Left lung (tissue), 10 donors: ENCODE results near the gene ANXA6. TPM values are rescaled to one million over a fixed set of nuclear protein-coding genes. Genes with fewer than 3 reads are reported as not detected.
A peak's percentile ranks its signal among the peaks of the same experiment; 100 is the strongest.

Experiments used
- ATAC-seq: fragments of 200-7000 bp; cut with Tn5 transposase; one replicate; pipeline ENCODE4 v1.9.1; 2020; ENCODE audit warnings: moderate library complexity
- DNase-seq, 4 donors: peaks; one replicate each; pipeline ENCODE4 v3.0.0-alpha.2; 2013 to 2020
- H3K27ac ChIP-seq, 2 donors: fragments of 200-600 bp; sonication (generic) in 1 of 2; one replicate each; pipeline versions ENCODE4 v1.5.0 to v1.8.0; 2020 to 2021
- H3K27me3 ChIP-seq, 2 donors: fragments of 200-600 bp; sonication (generic) in 1 of 2; one replicate each; pipeline versions ENCODE4 v1.5.0 to v1.8.0; 2020 to 2021
- H3K36me3 ChIP-seq, 2 donors: fragments of 200-600 bp; sonication (generic) in 1 of 2; one replicate each; pipeline versions ENCODE4 v1.5.0 to v1.8.0; 2020 to 2021
- H3K4me1 ChIP-seq, 2 donors: fragments of 200-600 bp; one replicate each; pipeline ENCODE4 v1.8.0; 2021
- H3K4me3 ChIP-seq, 2 donors: fragments of 200-600 bp; sonication (generic) in 1 of 2; one replicate each; pipeline versions ENCODE4 v1.5.0 to v1.8.0; 2020 to 2021; ENCODE audit warnings: mild to moderate bottlenecking in 1 of 2
- H3K9me3 ChIP-seq, 2 donors: fragments of 200-600 bp; sonication (generic) in 1 of 2; one replicate each; pipeline versions ENCODE4 v1.5.0 to v1.8.0; 2020 to 2021
- intact Hi-C, 2 donors: fragments of 100-400 bp; cut with DNase I; formaldehyde crosslinking; loops; one replicate each; pipeline versions ENCODE4 v1.11.2 to v1.14.2; 2022
- polyA plus RNA-seq, 6 donors: library from polyadenylated mRNA; unstranded; fragments of 120-200 nt; gene quantifications; one replicate each; pipeline ENCODE4 v1.2.1, GENCODE V29; 2013; ENCODE audit not compliant: insufficient read length in 6 of 6
- total RNA-seq, 2 donors: library from RNA; stranded (reverse); fragmentation: NEBNext Ultra II Directional; extraction: Animal tissue kit (Norgen Biotek cat#: 25700); gene quantifications; one replicate each; pipeline ENCODE4 v1.2.1, GENCODE V29; 2021
- TF ChIP-seq, protein P1 (sequence below), 2 donors: fragments of 200-600 bp; sonication (generic) in 1 of 2; IDR thresholded peaks; one replicate each; pipeline versions ENCODE4 v1.5.0 to v1.8.0; 2021; ENCODE audit warnings: antibody characterized with exemption in 2 of 2
- donor health status: DM: no; HTN: yes; CAD: no.
- donor health status: DM: no; HTN: no; CAD: no.

The ANXA6 gene
- total and polyA plus RNA-seq, 8 donors = 188 to 303 (median 291) TPM

DNA sequence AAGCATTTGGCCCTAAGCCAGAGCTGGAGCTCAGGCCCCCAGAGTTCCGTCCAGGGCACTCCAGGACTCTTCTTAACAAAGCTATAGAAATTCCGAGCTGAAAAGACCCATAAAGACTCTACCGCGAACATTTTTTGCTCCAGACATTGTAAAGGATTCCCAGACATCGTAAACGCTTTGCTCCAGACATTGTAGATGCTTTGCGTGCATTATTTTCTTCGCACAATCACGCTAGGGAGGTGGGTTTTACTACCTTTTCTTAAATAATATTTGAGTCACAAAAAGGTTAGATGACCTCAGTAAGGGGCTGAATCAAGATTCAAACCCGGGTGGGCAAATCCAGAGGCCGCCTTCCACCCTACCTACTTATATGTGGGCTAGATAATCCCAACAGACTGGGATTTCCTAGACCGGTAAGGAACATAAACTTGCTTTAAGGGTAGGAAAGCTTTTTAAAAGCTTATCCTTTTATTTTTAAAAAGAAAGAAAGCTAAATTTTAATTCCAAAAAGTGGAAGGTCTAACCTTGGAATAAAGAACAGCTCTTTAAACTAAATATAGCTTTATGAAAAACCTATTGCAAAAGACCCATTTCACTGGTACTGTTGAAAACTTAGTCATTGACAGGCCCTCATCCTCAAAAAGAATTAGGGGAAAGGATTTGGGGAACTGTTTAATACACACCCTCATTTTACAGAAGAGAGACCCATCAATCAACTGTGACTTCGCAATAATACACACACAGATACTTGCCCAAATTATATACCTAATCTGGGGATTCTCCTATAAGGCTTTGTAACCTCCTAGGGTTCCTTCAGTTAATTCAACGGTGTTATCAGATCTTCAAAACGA lies 75.9 kb downstream of the ANXA6 start:
- DNase-seq (peak in 1 of 4 donors; percentile 93), ATAC-seq (no peak)
- H3K9me3 ChIP-seq = no peaks in the 10 kb centered on the region
- no peaks in the 10 kb centered on the region for H3K27me3 ChIP-seq
- peak overlapping the region; percentile 90 to 94 for H3K4me3 ChIP-seq
- peaks cover 58 to 90% of the 10 kb centered on the region in 2 donors for H3K4me1 ChIP-seq
- peak overlapping the region; percentile 96 to 98 for H3K27ac ChIP-seq
- intact Hi-C loops = no loop called here
- H3K36me3 ChIP-seq = peaks cover 0 to 26% of the 10 kb centered on the region in 2 donors
- TF ChIP-seq, protein P1, sequence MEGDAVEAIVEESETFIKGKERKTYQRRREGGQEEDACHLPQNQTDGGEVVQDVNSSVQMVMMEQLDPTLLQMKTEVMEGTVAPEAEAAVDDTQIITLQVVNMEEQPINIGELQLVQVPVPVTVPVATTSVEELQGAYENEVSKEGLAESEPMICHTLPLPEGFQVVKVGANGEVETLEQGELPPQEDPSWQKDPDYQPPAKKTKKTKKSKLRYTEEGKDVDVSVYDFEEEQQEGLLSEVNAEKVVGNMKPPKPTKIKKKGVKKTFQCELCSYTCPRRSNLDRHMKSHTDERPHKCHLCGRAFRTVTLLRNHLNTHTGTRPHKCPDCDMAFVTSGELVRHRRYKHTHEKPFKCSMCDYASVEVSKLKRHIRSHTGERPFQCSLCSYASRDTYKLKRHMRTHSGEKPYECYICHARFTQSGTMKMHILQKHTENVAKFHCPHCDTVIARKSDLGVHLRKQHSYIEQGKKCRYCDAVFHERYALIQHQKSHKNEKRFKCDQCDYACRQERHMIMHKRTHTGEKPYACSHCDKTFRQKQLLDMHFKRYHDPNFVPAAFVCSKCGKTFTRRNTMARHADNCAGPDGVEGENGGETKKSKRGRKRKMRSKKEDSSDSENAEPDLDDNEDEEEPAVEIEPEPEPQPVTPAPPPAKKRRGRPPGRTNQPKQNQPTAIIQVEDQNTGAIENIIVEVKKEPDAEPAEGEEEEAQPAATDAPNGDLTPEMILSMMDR (IDR thresholded peaks at IDR 0.05) = no peak

DNA sequence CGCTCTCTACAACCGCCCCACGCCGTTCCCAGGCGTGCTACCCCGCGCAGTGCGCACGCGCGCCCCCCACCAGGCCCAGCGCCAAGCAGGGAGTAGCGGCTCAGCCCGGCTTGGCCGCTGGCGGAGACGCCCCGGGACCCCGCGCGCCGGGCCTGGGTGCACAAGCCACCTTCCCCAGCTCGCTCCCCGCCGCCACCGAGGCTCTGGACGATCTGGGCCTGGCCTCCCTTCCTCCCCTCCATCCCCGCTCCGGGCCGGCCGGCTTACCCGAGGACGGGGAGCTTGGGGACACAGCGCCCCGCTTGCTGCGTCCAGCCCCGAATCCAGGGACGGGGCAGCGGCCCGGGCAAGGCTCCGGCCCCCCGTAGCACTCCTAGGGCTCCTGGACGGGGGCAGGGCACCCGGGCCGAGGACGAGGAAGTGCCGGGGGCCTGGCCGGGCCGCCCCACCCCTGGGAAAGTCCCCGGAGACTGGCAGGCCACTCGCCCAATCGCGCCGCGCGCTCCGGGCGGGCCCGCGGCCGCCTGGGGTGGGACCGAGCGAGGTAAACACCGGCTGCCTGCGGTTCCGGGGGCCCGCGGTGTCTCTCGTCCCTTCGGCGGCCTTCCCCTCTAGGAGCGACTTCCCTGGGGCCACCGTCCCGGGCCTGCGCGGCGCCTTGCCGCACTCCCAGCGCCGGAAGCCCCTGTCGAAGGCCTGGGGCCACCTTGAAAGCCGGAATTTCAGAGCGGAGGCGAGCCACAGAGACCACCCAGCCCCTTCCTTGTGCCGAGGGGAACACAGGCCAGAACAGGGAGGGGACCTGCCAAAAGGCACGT lies 76.8 kb downstream of the ANXA6 start, which contains the start of gene TNIP1:
TSS of gene TNIP1 (minus strand) at position 422 of the 818 bp plus-strand sequence. CDS start 15,939 bp downstream, outside the sequence.
- intact Hi-C loops = no loop called here

DNA sequence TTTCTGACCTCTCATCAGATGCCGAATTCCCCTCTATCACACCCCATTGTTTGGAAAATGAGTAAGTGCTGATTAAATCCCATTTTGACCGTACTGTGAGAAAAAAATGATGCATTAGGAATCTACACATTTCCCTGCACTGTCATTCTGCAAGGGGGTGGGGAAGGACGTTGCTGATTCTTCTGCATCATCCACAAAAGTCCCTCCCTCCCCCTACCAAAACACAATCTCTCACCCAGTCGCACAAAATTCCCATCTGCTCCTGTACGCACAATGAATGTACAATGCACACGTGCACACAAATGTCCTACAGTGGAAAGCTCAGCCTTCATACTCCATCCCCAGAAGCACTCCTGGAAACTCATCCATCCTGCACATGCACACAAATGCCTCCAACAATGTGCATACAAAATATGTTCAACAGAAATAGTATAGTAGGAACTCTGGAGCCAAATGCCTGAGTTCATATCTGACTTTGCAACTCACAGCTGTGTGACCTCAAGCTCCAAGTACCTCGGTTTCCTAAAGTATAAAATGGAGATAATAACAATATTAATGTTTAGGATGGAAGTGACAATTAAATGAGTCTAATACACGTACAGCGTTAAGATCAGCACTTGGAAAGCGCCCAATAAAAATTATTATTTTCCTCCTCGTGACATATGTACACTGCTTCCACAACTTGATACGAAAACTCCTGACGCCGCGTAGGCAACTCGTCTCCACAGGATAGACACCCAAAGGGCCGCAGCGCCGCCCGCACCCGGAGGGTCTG lies 77.6 kb downstream of the ANXA6 start:
- no peak for ATAC-seq
- peak overlapping the region; percentile 90 to 94 for H3K4me3 ChIP-seq
- TF ChIP-seq, protein P1 (IDR thresholded peaks at IDR 0.05) = no peak
- intact Hi-C loops = no loop called here
- DNase-seq = no peak
- no peaks in the 10 kb centered on the region for H3K9me3 ChIP-seq
- H3K27me3 ChIP-seq = no peaks in the 10 kb centered on the region
- H3K4me1 ChIP-seq = peaks cover 49 to 90% of the 10 kb centered on the region in 2 donors
- H3K27ac ChIP-seq = peak overlapping the region; percentile 96 to 98
- peaks cover 0 to 31% of the 10 kb centered on the region in 2 donors for H3K36me3 ChIP-seq

More for the DNA sequence above, 76.8 kb downstream of the ANXA6 start, which contains the start of gene TNIP1:
- TF ChIP-seq, protein P1 (IDR thresholded peaks at IDR 0.05) = no peak
- peak; percentile 94 for ATAC-seq
- Histone ChIP-seq H3K36me3 (peaks cover 0 to 31% of the 10 kb centered on the region in 2 donors), H3K4me1 (peaks cover 53 to 90% of the 10 kb centered on the region in 2 donors), H3K27ac (peak within 1 kb of the TSS; percentile 96 to 98), H3K4me3 (peak within 1 kb of the TSS; percentile 90 to 94), H3K27me3 (no peaks in the 10 kb centered on the region), H3K9me3 (no peaks in the 10 kb centered on the region)
- peak; percentile 90 to 98 (median 94) for DNase-seq

DNA sequence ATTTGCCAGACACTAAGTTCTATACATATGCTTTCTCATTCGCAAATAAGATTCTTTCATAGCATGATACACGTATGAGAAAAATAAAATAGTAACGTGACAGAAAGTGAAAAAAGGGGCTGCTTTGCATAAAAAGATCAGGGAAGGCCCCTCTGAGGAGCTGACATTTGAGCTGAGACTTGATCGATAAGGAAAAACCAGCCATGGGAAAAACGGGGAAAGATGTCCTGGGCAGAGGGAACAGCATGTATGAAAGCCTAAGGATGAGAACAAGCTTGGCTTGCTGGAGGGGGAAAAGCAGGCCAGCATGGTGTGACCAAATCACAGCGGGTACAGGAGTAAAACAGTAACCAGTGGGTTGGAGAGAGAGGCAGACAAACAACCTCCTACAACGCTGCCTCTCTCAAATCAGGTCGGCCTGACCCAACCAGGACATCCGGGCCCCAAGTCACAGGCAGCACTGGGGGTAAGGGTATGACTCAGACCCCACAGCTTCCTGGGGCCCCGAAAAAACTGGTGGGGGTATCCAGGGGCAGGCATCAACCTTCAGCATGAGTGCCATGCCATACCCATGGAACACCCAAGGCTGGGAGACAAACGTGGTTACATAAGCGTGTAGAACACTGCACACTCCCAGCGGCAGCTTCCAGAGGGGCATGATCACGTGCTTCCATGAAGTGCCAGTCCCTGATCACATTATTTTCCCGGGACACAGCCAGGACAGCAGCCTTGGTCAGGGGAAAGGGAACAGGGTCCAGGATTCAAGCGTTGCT lies 78.9 kb downstream of the ANXA6 start:
- intact Hi-C loops = no loop called here
- Histone ChIP-seq H3K4me1 (peaks cover 45 to 90% of the 10 kb centered on the region in 2 donors), H3K27ac (peak overlapping the region in 1 of 2 donors; percentile 98), H3K9me3 (no peaks in the 10 kb centered on the region), H3K36me3 (peaks cover 0 to 31% of the 10 kb centered on the region in 2 donors), H3K27me3 (no peaks in the 10 kb centered on the region), H3K4me3 (peak overlapping the region in 1 of 2 donors; percentile 94)
- TF ChIP-seq, protein P1 (IDR thresholded peaks at IDR 0.05) = no peak
- DNase-seq (no peak), ATAC-seq (no peak)
